Measurements from ENCODE around the gene DDRGK1.

The DDRGK1 gene

GRCh38 chr20:3203315-3204123 lies 963 bp downstream of the DDRGK1 start:
- no peak for TF ChIP-seq CTCF (conservative IDR thresholded peaks at IDR 0.05; ENCODE audit: control insufficient read depth, insufficient read depth, low read depth, low read length)
- H3K4me3 ChIP-seq (ENCODE audit: control insufficient read depth, low read depth, low read length), result peak overlapping the region; percentile 88
- peak; percentile 25 for DNase-seq (ENCODE audit: low read depth)

GRCh38 chr20:3202965-3203314 lies 1.5 kb downstream of the DDRGK1 start:
- no peak for TF ChIP-seq CTCF (conservative IDR thresholded peaks at IDR 0.05; ENCODE audit: control insufficient read depth, insufficient read depth, low read depth, low read length)
- peak overlapping the region; percentile 88 for H3K4me3 ChIP-seq (ENCODE audit: control insufficient read depth, low read depth, low read length)
- no peak for DNase-seq (ENCODE audit: low read depth)

GRCh38 chr20:3199976-3200755 lies 4.3 kb downstream of the DDRGK1 start:
- TF ChIP-seq CTCF (conservative IDR thresholded peaks at IDR 0.05; ENCODE audit: control insufficient read depth, insufficient read depth, low read depth, low read length), result no peak
- no peak for DNase-seq (ENCODE audit: low read depth)
- H3K4me3 ChIP-seq (ENCODE audit: control insufficient read depth, low read depth, low read length), result no peak overlapping the region

- no peak for DNase-seq (ENCODE audit: low read depth)
- no peak overlapping the region for H3K4me3 ChIP-seq (ENCODE audit: control insufficient read depth, low read depth, low read length)
- no peak for TF ChIP-seq CTCF (conservative IDR thresholded peaks at IDR 0.05; ENCODE audit: control insufficient read depth, insufficient read depth, low read depth, low read length)
Observed at GRCh38 chr20:3199206-3199605, 5.3 kb downstream of the DDRGK1 start.

- H3K4me3 ChIP-seq (ENCODE audit: control insufficient read depth, low read depth, low read length), result no peak overlapping the region
- no peak for DNase-seq (ENCODE audit: low read depth)
- TF ChIP-seq CTCF (conservative IDR thresholded peaks at IDR 0.05; ENCODE audit: control insufficient read depth, insufficient read depth, low read depth, low read length), result no peak
Observed at GRCh38 chr20:3195590-3196237, 8.8 kb downstream of the DDRGK1 start.

GRCh38 chr20:3194617-3195280 lies 9.7 kb downstream of the DDRGK1 start:
- no peak for DNase-seq (ENCODE audit: low read depth)
- no peak overlapping the region for H3K4me3 ChIP-seq (ENCODE audit: control insufficient read depth, low read depth, low read length)
- TF ChIP-seq CTCF (conservative IDR thresholded peaks at IDR 0.05; ENCODE audit: control insufficient read depth, insufficient read depth, low read depth, low read length), result no peak
